NCI-H69 (cell line): ENCODE results near the gene HECW1.

Experiments
- DNase-seq: peaks from one replicate; lab custom pipeline; 2025; lab: John Stamatoyannopoulos, UW

Gene HECW1

GRCh38 chr7:43502941-43503340, 390.5 kb downstream of the HECW1 start:
- no peak for DNase-seq

DNA sequence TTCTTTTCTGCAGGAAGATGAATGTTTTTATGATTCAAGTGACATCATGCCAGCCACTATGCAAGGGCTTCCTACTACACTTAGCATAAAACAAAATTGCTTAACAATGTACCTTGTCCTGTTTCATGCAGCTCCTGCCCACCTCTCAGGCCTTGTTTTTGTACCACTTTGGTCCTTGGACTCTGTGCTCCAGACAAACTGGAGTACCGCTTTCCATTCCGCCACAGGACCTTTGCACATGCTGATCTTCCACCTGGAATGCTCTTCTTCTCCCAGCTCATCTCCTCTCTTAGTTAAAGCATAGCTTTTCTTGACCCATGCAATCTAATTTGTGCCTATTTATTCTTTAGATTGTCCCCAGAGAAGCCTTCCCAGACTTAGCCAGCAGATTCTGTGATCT, 393.0 kb downstream of the HECW1 start:
- no peak for DNase-seq

DNA sequence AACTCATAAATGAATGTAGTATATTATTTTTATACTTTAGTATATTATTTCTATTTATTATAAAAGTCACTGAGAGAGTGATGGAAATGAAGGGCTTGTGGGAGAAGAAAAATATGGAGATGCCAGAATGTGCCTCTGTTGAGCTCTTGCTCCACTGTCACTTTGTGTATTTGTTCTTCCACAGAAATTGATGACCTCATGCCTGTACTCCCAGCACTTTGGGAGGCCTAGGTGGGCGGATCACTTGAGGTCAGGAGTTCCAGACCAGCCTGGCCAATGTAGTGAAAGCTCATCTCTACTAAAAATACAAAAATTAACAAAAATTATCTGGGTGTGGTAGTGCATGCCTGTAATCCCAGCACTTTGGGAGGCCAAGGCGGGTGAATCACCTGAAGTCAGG, 394.0 kb downstream of the HECW1 start:
- no peak for DNase-seq

DNA sequence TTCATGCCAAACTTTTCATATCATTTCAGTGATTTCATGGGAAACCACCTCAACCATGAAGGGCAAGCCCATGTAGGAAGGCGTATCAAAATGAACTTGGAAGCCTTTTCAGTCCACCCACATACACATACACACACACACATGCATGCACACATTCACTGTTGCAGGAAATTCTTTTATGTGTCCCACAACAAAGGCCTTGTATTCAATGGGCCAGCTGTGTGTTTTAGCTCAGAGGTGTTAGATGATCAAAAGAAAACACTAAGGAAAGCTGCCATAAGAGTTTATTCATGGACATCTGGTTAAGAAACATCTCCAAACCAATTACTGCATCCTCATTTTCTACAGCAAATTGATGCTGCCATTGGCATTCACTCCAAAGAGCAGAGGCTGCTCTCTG, 396.0 kb downstream of the HECW1 start:
- DNase-seq, result no peak

- no peak for DNase-seq
Observed at GRCh38 chr7:43509906-43510305, 397.5 kb downstream of the HECW1 start.

- DNase-seq, result no peak
Observed at GRCh38 chr7:43511029-43511428, 398.6 kb downstream of the HECW1 start.

DNA sequence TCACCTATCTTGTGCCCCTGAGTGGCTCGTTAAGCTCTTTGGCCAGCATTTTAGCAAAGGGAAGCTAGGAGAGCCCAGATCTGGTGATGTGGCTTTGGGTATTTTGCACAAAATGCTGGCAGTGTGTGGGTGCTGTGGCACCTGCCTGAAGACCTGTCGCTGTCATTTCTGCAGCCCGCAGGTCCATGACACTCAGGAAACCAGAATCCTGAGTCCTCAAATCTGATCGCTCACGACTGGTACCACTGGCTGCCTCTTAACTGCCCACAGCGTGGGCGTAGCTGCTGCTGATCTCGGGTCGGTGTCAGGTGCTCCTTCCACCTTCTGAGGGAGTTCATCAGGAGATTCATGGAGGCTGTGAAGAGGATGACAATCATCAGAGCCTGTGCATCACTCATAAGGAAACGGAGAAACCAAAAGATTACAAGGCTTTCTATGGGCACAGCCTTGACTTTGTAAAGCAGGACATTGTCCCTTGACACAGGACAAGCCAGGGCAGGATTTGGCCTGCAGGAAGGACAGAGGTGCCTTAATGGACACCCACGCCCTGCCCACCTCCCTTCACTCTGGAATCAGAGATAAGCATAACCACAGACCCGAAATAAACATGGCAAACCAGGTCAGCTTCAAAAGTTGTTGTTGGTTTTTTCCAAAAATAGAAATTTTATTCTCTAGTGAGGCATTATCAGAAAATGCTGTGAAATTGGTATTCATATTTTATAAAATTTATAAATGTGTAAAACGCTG, 399.5 kb downstream of the HECW1 start:
- no peak for DNase-seq

GRCh38 chr7:43513251-43513650, 400.8 kb downstream of the HECW1 start:
- peak; percentile 70 for DNase-seq

GRCh38 chr7:43516581-43517342, 404.3 kb downstream of the HECW1 start:
- DNase-seq, result no peak

DNA sequence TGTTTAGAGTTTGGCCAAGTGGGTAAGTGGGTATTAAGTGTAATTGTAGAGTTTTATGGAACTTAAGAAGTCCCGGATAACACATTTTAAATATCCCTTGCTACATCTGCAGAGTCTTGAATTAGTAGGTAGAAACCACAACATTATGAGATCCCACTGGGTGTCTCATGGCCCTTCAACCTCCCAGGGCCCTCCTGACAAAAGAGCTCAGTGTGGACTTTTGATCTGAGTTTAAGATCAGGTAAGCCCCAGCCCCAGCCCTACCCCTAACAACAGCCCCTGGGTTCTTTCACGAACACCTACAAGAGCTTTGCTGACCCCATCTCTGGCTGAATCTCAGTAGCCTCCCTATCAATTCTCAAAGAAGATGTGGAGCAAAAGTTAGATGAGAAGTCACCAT, 405.0 kb downstream of the HECW1 start:
- DNase-seq, result no peak

GRCh38 chr7:43520201-43520600, 407.8 kb downstream of the HECW1 start:
- DNase-seq, result peak; percentile 14

- DNase-seq, result no peak
Observed at GRCh38 chr7:43522406-43523156, 410.1 kb downstream of the HECW1 start.

DNA sequence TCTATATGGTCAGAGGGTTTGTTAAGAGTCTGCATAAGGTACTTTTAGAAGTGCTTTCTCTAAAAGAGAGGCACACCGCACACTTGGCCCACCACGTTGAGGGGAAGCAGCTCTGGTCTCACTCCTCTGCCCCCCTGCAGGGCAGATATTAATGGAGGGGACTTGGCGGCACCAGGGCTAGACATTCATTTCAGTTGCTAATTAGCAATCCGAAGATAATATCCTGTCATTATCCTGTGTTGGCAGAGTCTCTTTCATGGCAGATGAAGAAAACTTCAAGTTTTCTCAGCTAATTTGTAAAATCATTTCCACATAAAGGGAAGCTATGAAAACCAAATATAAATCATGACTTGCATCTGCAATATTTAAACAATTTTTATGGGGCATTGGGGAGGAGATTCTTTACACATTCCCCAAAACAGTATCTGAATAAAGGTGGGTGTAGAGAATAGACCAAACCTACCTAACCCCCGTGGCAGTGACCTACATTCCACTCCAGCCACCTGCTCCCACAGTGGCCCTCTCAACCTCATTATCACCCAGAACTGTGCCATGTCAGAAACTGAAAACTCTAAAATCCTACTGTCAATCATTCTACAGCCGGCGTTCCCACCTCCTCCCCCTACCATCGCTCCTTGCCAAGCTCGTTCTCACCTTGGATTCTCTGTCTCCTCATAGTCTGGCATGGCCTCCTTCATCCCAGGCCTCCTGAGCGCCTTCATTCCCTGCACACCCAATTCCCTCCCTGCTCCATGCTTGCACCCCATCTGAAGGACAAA, 416.3 kb downstream of the HECW1 start:
- DNase-seq, result peak; percentile 52

DNA sequence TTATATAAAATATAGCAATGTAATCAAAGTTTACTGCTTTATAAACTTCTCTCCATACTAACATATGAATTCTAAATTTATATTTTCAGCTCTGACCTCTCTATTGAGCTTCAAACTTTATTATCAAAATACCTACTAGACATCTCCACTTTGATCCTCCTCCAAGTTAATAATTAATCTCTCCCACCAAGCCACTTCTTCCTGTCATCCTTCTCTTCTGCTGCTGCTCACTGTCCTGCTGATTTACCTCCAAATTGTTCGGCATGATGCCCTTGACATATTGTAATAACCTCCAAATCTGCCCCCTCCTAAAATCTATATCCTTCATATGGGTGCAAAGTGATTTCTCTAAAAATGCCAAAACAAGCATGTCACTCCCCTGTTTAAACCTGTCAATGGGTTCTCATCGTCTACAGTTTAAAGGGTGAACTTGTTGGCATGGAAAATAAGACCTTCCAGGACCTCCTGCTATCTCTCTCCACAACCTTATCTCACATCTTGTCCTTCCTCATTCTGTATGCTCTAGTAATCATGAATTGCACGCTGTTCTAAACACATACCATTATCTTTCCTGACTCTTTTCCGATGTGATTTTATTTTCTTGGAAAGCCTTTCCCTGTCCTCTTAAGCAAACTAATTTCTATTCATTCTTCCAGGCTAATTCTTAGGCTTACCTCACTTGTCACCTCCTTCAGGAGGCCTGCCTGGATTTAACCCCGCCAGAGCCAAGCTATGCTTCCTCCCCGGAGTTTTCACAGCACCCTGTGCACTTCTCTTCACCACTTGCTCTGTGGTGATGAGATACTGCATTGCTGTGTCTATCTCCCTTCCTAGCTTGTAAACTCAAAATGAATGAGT, 418.3 kb downstream of the HECW1 start:
- DNase-seq, result no peak

- DNase-seq, result peak; percentile 62
Observed at GRCh38 chr7:43531700-43532099, 419.3 kb downstream of the HECW1 start.

DNA sequence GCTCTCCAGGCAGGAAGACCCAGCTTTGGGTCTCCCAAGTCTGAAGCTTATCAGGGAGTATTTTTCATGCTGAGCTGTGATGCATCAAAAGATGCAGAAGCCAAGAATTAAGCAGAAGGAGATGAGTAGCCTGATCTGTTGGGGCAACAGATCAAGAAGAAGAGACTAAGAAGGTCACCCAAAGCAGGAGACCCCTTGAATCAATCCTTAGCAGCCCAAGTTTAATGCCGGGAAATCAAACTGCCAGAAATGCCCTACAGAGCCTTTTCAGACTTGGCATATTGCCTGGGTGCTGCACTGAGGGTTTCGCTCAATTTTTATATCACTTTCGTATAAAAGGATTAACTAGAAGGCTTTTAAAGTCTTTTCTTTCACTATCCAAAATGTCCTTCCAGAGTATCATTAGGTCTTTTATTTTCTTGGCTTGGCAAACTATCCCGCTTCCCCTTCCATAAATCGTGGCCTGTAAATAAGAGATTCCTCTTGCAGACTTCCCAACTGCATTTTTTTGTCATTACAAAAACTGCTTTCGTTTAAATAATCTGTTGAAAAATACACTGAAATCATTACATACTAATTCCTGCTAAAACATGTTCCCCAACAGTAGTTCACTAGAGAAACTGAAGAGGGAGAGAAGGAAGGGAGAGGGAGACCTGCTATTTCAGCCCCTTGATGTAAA, 421.5 kb downstream of the HECW1 start:
- DNase-seq, result no peak

DNA sequence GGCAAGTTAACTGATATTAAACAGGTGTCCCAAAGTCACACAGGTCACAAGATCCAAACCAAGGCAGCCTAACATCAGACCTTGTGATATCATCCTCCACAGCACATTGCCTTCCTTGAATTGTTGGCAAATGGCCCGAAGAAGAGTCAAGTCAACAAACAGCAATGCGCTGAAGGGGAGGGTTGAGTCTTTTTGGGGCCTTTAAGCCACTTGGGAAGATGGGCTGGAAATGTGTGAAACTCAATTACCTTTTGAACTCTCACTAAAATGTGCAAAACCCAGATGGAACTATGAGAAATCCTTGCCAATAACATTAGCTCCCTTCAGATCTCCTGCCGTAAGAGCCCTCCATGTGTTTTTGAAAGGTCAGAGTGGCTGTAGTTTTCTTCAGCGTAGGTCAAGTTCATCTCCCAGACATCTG, 422.6 kb downstream of the HECW1 start:
- no peak for DNase-seq

- peak; percentile 13 for DNase-seq
Observed at GRCh38 chr7:43535810-43536585, 423.6 kb downstream of the HECW1 start.

DNA sequence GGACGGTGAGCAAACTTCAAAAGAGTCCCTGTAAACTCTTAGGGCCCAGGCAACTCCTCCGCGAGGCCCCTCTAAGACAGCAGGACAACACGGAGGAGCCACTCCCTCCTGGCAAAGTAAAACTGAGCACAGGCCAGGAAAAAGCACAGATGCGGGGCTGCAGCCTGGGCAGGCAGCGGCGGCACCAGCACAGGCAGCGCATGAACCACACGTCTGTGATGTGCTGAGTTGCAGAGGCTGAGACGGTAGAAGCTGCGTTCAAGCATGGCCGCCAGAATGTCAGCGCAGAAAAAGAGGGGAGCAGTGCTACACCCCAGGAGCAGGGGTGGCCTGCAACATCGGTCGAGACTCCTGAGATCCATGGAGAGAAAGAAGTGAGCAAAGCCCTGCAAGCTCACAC, 424.3 kb downstream of the HECW1 start:
- DNase-seq, result no peak
